GM12801 (cell line): ENCODE data around the gene ASPRV1.

Experiments used
- CTCF ChIP-seq: IDR thresholded peaks from one replicate; pipeline ENCODE4 v1.5.1; 2011; ENCODE audit warnings: control low read depth; ENCODE audit not compliant: insufficient read length; ENCODE audit errors: extremely low read depth

Gene ASPRV1

GRCh38 chr2:69975136-69975852, 13.9 kb upstream of the ASPRV1 start:
- TF ChIP-seq CTCF = no peak

GRCh38 chr2:69973335-69973735, 11.9 kb upstream of the ASPRV1 start:
- TF ChIP-seq CTCF = no peak

GRCh38 chr2:69972822-69973221, 11.4 kb upstream of the ASPRV1 start:
- TF ChIP-seq CTCF = no peak

- TF ChIP-seq CTCF = no peak
Measured at GRCh38 chr2:69969991-69970390, 8.6 kb upstream of the ASPRV1 start.

- no peak for TF ChIP-seq CTCF
Measured at GRCh38 chr2:69969126-69969983, 7.9 kb upstream of the ASPRV1 start.

- no peak for TF ChIP-seq CTCF
Measured at GRCh38 chr2:69968609-69969008, 7.2 kb upstream of the ASPRV1 start.

GRCh38 chr2:69966496-69966895, 5.1 kb upstream of the ASPRV1 start:
- no peak for TF ChIP-seq CTCF
